ENCODE measurements around the gene LRRTM1. TPM values are rescaled to one million over a fixed set of nuclear protein-coding genes. Genes with fewer than 3 reads are reported as not detected.

Gene LRRTM1
- total RNA-seq, 1 donor from 2014 or later, result not detected

DNA sequence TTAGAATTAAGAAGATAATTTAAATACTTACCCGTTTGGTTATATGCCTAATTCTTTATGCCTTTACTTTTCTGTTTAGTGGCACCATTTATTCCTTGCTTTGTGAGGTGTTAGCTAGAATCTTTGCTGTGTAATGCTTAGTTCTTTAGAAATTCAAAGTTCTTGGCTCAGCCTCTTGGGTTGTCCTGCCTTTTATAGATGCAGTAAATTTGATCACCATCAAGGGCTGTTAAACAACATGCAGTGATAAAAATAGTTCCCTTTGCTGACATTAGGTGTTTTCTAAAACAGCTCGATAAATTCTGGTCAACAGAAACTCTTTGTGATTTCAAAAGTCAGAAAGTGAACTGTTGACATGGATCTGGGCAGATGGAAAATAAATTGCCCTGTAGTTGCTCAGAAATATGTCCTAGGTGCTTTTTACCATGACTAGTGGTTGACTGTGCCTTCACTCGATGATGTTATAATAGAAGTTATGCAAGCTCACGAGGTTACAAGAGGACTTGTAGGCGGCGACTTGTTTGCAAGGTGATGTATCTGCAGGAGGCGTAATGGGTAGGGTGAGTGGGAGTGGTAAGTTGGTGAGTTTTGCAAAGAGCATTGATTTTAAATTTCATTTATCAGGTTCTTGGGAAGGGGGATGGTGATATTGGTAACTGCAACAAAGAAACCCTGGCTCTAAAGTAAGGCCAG lies 52.1 kb downstream of the LRRTM1 start:
- H3K27ac Mint-ChIP-seq, result no peak overlapping the region
- DNase-seq, result no peak
- ATAC-seq (ENCODE audit: low read depth), result no peak
- no peaks in the 10 kb centered on the region for H3K4me1 Mint-ChIP-seq
- peaks cover 2% of the 10 kb centered on the region for H3K9me3 Mint-ChIP-seq
- CTCF ChIA-PET, result no interaction called here
- no peaks in the 10 kb centered on the region for H3K36me3 Mint-ChIP-seq (ENCODE audit: low read depth)
- intact Hi-C loops (cut with micrococcal nuclease), result no loop called here
- no peak overlapping the region for H3K4me3 Mint-ChIP-seq
- TF ChIP-seq, protein P1, sequence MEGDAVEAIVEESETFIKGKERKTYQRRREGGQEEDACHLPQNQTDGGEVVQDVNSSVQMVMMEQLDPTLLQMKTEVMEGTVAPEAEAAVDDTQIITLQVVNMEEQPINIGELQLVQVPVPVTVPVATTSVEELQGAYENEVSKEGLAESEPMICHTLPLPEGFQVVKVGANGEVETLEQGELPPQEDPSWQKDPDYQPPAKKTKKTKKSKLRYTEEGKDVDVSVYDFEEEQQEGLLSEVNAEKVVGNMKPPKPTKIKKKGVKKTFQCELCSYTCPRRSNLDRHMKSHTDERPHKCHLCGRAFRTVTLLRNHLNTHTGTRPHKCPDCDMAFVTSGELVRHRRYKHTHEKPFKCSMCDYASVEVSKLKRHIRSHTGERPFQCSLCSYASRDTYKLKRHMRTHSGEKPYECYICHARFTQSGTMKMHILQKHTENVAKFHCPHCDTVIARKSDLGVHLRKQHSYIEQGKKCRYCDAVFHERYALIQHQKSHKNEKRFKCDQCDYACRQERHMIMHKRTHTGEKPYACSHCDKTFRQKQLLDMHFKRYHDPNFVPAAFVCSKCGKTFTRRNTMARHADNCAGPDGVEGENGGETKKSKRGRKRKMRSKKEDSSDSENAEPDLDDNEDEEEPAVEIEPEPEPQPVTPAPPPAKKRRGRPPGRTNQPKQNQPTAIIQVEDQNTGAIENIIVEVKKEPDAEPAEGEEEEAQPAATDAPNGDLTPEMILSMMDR (IDR thresholded peaks at IDR 0.05), result no peak
- POLR2A ChIA-PET, result no interaction called here
- no peaks in the 10 kb centered on the region for H3K27me3 Mint-ChIP-seq

Measured in activated B cell treated with CpG ODN at 0.5 μM for 24 hours (primary cell).